BE2C (cell line): Measurements from ENCODE around the gene OTUD7B.

Experiments used
- DNase-seq: peaks from one replicate; pipeline ENCODE4 v3.0.0-alpha.2; 2020
- H3K27me3 ChIP-seq: fragments of 250-450 bp; sonication (Bioruptor Pico); 2 replicates; pipeline ENCODE4 v1.5.1; 2020; ENCODE audit warnings: mild to moderate bottlenecking
- H3K36me3 ChIP-seq: fragments of 250-450 bp; sonication (Bioruptor Pico); 2 replicates; pipeline ENCODE4 v1.5.1; 2020; ENCODE audit warnings: mild to moderate bottlenecking
- H3K4me1 ChIP-seq: fragments of 250-450 bp; sonication (Bioruptor Pico); 2 replicates; pipeline ENCODE4 v1.5.1; 2020
- H3K4me3 ChIP-seq: 2 replicates; pipeline ENCODE4 v1.5.1; 2011; ENCODE audit warnings: low read depth, low read length
- H3K9me3 ChIP-seq: fragments of 250-450 bp; sonication (Bioruptor Pico); 2 replicates; pipeline ENCODE4 v1.5.1; 2020
- CTCF ChIP-seq: IDR thresholded peaks from 2 replicates; pipeline ENCODE4 v1.5.1; 2012; ENCODE audit warnings: mild to moderate bottlenecking, low read depth, low read length

The OTUD7B gene

DNA sequence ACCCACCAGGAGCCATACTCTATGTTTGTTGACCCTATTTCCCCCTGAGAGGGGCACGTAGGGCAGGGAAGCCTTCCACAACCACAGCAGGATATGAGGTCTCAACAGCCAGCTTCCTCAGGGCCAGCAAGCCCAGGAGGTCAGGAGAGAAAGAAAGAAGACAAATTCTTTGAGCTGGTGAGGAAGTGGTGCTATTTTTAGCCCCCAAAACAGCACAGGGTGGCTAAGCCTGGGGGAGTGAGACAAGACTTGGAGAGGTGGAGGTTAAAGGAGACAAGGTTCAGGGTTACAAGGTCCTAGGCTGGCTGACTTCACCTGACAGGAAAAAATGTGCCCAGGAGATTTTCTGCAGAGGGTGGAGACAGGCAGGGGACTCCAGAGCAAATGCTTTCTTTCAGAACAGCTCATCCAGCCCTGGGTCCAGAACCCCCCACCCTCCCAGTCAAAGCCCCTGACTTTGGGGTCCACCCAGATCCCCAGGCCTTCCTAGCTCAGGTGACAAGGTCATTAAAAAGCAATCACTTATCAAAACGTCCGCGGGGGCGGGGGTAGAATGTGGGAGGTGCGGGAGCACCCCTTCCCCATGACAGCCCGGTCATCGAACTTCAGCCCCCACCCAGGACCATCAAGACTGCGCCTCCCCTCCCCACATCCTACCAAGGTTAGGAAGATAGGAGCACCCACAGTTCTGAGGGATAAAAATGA, 94.2 kb downstream of the OTUD7B start:
- Histone ChIP-seq H3K36me3 (peaks cover 8% of the 10 kb centered on the region), H3K4me1 (peaks cover 8% of the 10 kb centered on the region), H3K9me3 (no peaks in the 10 kb centered on the region), H3K27me3 (no peaks in the 10 kb centered on the region), H3K4me3 (peak overlapping the region; percentile 98)
- DNase-seq = no peak
- no peak for TF ChIP-seq CTCF

DNA sequence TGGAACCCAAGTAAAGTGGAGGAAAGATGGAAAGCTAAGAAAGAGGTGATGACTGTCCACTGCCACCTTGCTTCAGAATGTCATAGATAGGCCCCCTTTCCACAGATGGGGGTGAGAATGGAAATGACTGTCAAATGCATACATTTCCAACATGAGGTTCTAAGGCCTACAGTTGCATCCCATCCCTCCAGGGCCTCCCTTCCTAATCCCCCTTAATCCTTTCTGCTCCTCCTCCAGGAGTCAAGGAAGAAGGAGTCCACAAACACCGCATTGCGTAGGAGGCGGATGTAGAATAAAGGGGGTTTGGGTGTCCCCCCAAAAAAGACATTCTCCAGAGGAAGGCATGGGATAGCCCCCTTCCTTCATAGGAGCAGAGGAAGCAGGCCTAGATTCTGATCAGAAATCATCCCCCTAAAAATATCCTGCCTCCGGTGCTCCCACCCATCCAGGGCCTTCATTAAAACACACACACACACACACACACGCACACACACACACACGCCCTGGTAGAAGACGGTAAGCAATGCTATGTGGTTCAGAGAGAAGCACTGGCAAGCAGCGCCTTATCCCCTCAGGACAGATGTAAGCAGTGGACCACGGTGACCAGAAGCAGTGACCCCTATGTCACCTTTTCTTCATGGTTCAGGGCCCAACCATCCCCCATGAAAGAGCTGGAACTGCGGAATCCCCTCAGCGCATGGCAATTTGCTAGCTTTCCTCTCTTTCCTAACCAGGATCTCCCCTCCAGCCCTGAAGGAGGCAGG, 94.9 kb downstream of the OTUD7B start:
- Histone ChIP-seq H3K27me3 (no peaks in the 10 kb centered on the region), H3K4me1 (peaks cover 8% of the 10 kb centered on the region), H3K4me3 (peak overlapping the region; percentile 98), H3K36me3 (peaks cover 8% of the 10 kb centered on the region), H3K9me3 (no peaks in the 10 kb centered on the region)
- no peak for TF ChIP-seq CTCF
- DNase-seq = no peak

GRCh38 chr1:149914545-149914944, 96.0 kb downstream of the OTUD7B start:
- no peak for TF ChIP-seq CTCF
- Histone ChIP-seq H3K36me3 (peaks cover 15% of the 10 kb centered on the region), H3K4me3 (no peak overlapping the region)

GRCh38 chr1:149906570-149907075, 103.9 kb downstream of the OTUD7B start:
- no peak for TF ChIP-seq CTCF
- peaks cover 37% of the 10 kb centered on the region for H3K36me3 ChIP-seq

More at GRCh38 chr1:149914545-149914944, 96.0 kb downstream of the OTUD7B start:
- Histone ChIP-seq H3K27me3 (no peaks in the 10 kb centered on the region), H3K4me1 (peaks cover 8% of the 10 kb centered on the region), H3K9me3 (no peaks in the 10 kb centered on the region)
- no peak for DNase-seq

GRCh38 chr1:149903836-149904491, 106.6 kb downstream of the OTUD7B start:
- Histone ChIP-seq H3K9me3 (no peaks in the 10 kb centered on the region), H3K4me1 (no peaks in the 10 kb centered on the region), H3K4me3 (no peak overlapping the region), H3K27me3 (no peaks in the 10 kb centered on the region), H3K36me3 (peaks cover 24% of the 10 kb centered on the region)
- no peak for TF ChIP-seq CTCF
- DNase-seq = no peak

More at GRCh38 chr1:149906570-149907075, 103.9 kb downstream of the OTUD7B start:
- H3K4me1 ChIP-seq = no peaks in the 10 kb centered on the region
- no peaks in the 10 kb centered on the region for H3K9me3 ChIP-seq
- DNase-seq = no peak
- no peaks in the 10 kb centered on the region for H3K27me3 ChIP-seq
- no peak overlapping the region for H3K4me3 ChIP-seq
